Cerebellar nuclear complex (tissue), 1 donor: Measurements from ENCODE around the gene GMPPB.
A peak's percentile ranks its signal among the peaks of the same experiment; 100 is the strongest.

Source experiments
- DNase-seq, 2 experiments: peaks; one replicate each; lab custom pipeline; 2025; lab: John Stamatoyannopoulos, UW

The GMPPB gene

GRCh38 chr3:49729966-49730609 lies 6.3 kb upstream of the GMPPB start:
- no peak for DNase-seq

- no peak for DNase-seq
These were observed 4.2 kb upstream of the GMPPB start for GRCh38 chr3:49727924-49728361.

GRCh38 chr3:49727154-49727923 lies 3.6 kb upstream of the GMPPB start:
- DNase-seq, result no peak

- no peak for DNase-seq
These were observed 2.3 kb upstream of the GMPPB start for GRCh38 chr3:49725906-49726681.

GRCh38 chr3:49724586-49724985 lies 835 bp upstream of the GMPPB start:
- DNase-seq, result no peak

GRCh38 chr3:49723296-49723627 lies 489 bp downstream of the GMPPB start:
- no peak for DNase-seq

- DNase-seq, result no peak
These were observed 855 bp downstream of the GMPPB start for GRCh38 chr3:49722896-49723295.

GRCh38 chr3:49721896-49722781 lies 1.6 kb downstream of the GMPPB start:
- DNase-seq, result no peak

- DNase-seq, result no peak
These were observed 2.2 kb downstream of the GMPPB start for GRCh38 chr3:49721596-49721895.

- no peak for DNase-seq
These were observed 2.7 kb downstream of the GMPPB start for GRCh38 chr3:49720855-49721595.

GRCh38 chr3:49719214-49719884 lies 4.4 kb downstream of the GMPPB start, which contains the start of gene AMIGO3:
TSS of gene AMIGO3 (minus strand) at chr3:49719684. CDS start at chr3:49719465, 219 bp downstream.
- peak; percentile 64 to 97 for DNase-seq

GRCh38 chr3:49718858-49719213 lies 4.9 kb downstream of the GMPPB start:
- no peak for DNase-seq

GRCh38 chr3:49717959-49718857 lies 5.5 kb downstream of the GMPPB start:
- DNase-seq, result no peak

- DNase-seq, result no peak
These were observed 6.4 kb downstream of the GMPPB start for GRCh38 chr3:49717211-49717958.

GRCh38 chr3:49716691-49717210 lies 7.0 kb downstream of the GMPPB start:
- no peak for DNase-seq

- DNase-seq, result no peak
These were observed 7.6 kb downstream of the GMPPB start for GRCh38 chr3:49716169-49716568.

- DNase-seq, result no peak
These were observed 8.1 kb downstream of the GMPPB start for GRCh38 chr3:49715611-49716121.

GRCh38 chr3:49714728-49715550 lies 8.8 kb downstream of the GMPPB start:
- no peak for DNase-seq
